NCI-H2081 (cell line): ENCODE measurements around the gene DGCR8.
A peak's percentile ranks its signal among the peaks of the same experiment; 100 is the strongest.

ENCODE experiments used
- DNase-seq, 2 experiments: peaks; one replicate each; lab custom pipeline; 2025; lab: John Stamatoyannopoulos, UW

DGCR8 gene

DNA sequence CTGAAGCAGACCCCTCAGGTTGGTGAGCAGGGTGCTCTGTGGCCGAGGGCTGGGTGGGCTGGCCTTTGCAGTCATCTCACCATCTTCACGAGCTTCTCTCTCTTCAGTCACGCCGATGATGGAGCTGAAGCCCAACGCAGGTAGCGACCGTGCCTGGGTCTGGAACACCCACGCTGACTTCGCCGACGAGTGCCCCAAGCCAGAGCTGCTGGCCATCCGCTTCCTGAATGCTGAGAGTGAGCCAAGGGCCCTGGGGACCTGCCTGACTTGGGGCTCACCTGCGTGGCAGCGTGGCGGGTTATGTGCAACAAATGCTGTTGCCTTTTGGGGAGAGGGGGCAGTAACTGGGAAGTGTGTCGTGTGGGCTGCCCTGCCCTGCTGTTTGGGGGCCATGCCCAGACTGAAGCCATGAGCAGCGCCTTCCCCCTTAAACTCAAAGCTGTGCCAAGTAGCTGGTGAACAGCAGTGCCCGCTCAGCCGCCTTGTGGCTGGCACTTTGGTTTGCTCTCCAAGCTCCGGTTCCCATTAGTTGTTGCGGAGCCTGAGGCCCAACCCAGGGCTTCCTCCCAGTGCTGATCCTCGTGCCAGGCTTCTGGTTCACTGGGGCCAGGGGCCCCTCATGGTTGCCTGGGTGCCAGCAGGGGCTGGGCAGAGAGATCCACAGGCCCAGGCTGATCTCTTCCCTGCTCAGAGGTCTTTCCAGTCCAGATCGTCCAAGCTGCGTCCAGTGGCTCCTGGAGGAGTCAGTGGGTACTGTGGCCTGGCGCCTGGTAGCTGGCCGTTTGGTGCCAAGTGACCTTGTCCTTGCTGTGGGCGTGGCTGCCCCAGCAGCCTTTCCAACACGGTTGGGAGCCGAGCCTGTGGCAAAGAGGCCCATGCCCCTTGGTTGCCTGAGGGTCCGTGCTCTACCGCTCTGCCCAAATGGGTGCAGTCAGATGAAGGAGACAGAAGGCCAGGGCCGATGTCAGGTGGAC is 45.4 kb downstream of the DGCR8 start:
- DNase-seq, result no peak

DNA sequence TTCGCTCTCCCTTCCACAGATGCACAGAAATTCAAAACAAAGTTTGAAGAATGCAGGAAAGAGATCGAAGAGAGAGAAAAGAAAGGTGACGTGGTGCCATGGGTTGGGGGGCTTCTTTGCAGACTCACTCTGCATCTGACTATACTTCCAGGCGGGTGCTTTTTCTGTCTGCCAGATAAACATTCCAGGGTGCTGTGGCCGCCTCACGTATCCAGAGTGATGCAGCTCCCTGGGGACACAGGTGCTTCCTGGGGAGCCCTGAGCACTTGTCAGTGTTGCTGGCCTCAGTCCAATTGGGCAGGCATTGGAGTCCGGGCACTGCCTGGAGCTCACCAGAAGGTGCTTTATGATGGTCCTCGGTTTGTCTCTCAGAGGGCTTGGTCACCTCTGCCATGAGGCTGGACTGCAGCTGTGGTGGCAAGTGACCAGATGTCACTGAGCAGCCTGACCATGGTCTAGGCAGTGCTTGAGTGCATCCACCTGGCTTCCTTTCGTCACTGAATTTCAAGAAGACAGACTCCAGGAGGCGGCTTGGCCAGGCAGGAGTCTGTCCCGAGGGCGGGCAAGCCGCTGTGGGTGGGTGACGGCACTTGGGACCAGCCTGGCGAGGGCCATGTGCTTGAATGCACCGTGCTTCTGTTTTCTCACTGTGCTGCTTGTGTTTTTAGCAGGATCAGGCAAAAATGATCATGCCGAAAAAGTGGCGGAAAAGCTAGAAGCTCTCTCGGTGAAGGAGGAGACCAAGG is 46.4 kb downstream of the DGCR8 start:
- no peak for DNase-seq

DNA sequence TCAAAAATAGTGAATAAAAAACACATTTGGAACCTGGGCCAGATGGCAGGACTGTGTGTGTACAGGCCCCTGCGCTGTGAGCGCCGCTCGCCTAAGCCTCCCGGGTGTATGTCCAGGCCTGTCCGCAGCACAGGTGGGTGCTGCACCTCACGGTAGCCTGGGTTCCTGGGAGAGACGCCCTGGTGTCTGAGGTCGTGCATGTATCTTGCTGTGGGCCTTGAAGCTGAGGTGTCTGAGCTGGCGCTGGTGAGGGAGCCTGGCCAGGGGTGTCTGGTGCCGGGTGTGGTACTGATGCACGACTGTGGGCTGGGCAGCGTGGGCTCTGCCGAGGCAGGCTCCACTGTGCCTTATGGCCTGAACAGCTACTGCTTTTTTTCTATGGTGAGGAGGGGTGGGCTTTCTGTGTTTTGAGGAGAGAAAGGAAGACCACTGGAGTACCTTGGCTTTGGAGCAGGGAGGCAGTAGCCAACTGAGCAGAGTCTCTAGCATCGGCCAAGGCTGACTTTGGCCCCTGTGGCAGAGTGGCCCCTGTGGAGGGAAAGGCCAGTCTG is 47.4 kb downstream of the DGCR8 start:
- no peak for DNase-seq

DNA sequence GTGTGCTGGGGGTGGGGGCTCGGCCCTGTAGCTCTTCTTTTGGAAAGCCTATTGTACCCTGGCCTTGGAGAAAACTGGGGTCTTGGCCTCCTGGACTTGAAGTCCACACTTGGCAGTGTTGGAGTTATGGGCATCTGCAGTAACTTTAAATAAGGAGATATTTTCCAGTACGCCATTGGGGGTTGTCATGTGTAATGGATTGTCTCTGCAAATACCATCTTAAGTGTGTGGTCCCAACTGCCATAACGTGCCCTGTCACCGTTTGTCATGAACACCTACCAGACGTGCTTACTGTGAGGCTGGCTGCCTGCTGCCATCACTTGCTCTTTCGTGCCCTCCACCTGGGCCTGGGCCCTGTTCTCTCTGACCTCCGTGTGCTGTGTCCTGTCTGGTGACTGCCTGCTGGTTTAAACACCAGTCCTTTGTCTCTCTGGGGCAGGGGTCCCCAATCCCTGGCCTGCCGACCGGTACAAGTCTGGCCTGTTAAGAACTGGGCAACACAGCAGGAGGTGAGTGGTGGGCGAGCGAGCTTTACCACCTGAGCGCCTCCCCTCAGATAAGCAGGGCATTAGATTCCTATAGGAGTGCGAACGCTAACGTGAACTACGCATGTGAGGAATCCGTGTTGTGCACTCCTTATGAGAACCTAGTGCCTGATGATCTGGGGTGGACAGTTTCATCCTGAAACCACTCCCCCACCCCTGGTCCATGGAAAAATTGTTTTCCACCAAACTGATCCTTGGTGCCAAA is 48.0 kb downstream of the DGCR8 start:
- no peak for DNase-seq

DNA sequence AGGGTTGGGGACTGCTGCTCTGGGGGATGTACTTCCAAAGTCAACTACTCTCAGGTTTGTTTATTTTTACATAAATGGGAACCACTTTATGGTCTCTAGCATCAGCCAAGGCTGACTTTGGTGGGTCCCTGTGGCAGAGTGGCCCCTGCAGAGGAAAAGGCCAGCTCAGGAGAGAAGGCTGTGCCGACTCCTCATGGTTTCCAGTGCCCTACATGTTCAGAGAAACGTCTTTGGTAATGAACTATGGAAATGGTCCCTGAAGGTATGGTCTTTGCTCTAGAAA is 48.5 kb downstream of the DGCR8 start:
- no peak for DNase-seq

DNA sequence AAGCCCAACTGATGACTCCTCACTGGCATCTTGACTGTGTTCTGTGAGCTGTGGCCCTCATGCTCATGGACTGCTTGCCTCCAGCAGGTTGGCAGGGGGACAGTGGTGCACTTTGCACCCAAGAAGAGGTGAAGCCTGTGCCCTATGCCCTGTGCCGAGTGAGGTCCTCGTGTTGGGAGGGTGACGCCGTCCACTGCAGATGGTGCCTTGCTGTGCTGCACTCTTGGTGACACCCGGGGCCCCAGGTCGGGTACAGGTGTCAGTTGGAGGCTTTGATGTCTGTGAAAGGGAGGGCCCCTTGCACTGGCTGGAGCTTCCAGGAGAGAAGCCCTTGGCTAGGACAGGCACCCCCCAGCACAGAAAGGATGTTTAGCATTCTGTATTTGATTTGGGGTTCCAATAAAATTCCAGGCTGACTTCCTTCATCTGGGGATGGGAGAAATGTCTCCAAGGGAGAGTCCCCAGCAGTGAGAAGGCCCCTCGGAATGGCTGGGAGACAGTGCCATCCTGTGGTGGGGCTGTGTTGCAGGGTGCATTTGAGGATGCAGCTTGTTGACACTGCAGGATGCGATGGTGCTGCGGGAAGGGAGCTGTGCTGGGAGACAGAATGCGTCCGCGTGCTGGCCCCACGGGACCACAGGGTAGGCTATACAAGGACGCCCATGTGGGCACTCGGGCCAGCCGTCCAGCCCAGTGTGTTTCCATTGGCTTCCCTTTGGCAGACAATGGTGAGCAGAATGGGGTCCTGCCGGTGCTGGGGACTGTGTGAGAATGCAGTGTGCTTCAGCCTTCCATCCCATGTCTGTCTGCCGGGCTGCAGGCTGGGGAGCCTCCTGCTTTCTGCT is 49.1 kb downstream of the DGCR8 start:
- peak; percentile 11 to 16 for DNase-seq

DNA sequence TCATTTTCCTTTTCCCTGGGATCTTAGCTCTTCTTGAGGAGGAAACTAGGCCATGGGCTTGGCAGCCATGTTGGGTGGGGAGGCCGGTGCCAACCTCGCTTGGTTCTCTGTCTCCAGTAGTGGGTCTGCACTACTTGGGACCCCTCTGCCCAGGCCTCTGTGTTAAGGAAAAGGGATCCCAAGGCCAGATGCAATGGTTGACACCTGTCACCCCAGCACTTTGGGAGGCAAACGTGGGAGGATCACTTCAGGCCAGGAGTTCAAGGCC is 49.6 kb downstream of the DGCR8 start:
- DNase-seq, result no peak

DNA sequence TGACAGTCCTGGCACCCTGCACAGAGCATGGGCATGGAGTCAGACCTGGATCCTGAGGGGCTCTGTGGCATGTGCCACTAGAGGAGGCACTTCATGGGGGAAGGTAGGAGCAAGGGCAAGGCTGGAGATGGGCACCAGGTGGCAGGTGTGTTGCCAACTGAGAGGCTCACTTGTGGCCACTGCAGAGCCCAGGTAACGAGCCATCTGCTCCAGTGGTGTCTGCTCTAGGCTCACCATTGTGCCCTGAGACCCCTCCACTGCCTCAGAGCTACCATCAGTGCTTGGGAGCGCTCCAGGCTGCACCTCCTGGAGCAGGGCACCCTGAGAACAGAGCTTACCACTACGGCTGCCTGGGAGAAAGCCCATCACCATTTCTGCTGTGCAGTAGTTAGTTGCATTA is 50.3 kb downstream of the DGCR8 start:
- DNase-seq, result peak in 1 of 2 experiments; percentile 25

DNA sequence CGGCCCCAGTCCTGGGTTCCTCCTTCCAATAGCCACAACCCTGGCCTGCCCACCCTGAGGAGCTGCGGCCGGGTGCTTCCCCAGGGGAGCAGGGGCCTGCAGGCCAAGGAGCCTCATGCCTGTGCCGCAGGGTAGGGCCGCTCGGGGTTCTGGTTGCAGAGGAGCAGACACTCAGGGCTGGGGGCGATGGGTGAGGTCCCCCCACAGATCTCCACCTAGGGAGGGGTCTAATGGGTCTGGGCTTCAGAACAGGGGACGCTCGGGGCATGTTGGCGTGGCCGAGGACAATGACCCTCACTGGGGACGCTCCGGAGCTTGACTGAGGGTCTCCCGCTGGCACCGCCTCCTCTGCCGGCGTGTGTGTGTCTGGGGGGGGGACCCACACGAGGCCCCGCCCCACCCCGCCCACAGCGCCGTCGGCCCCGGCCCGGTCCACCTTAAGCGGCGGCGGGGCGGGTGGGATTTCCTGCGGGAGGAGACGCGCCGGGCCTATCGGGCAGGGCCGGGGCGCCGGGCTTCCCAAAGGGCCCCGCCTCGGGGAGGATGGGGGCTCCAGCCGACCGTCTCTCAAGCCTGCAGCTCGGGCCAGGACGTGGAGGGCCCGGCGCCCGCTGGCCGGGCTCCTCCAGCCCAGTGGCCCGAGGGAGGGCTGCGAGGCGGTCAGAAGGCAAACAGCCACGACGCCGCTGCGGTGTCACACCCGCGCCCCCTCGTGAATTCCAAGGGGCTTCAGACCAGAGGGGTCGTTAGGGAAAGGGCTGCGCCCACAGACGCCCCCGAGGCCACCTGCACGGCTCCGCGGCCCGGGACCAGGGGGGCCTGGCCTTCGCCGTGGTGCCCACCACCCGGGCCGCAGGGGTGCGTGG is 50.9 kb downstream of the DGCR8 start:
- peak; percentile 42 to 54 for DNase-seq

DNA sequence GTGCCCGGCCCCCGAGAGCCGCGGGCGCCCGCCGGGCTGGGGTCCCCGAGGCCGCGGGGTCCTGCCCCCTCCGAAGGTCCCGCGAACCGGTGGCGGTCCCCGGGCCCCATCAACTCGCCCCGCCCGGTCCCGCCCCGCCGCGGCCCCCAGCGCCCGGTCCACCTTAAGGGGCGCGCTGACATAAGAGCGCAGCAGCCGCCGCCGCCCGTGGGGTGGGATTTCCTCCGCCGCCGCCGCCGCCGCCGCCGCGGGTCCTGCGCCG is 51.5 kb downstream of the DGCR8 start, which contains the start of gene ZDHHC8:
TSS of gene ZDHHC8 (plus strand) at position 208 of the 262 bp plus-strand sequence. CDS start 144 bp downstream, outside the sequence.
- no peak for DNase-seq

DNA sequence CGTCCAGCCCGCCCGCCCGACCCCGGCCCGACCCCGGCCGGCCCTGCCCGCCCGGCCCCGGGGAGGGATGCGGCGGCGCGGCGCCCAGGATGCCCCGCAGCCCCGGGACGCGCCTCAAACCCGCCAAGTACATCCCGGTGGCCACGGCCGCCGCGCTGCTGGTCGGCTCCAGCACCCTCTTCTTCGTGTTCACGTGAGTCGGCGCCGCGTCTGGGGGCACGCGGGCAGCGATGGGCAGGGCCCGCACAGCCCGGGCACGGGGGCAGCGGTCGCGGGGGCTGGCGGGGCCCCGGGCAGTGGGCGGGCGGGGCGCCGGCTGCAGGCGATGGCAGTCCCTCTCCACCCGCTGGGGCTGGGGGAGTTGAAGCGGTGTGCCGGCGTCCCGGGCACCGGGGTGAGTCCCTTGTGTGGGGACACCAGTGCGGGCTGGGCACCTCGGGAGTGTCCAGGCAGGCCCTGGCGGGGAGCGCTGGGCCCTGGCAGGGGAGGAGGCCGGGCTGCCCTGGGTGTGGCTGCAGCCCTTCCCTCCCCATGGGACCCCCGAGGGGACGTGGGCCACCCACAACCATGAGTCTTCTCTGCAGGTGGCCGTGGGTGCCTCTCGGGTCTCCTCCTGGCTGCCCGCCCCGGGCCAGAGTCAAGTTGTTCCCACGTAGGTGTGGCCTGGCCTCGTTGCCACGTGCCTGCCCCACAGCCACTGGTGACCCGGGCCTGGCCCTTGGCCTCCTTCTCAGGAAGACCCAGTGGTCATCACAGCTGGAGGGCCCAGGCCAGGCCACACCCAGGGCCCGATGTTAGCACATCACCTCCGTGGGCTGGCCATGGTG is 52.0 kb downstream of the DGCR8 start:
- no peak for DNase-seq

DNA sequence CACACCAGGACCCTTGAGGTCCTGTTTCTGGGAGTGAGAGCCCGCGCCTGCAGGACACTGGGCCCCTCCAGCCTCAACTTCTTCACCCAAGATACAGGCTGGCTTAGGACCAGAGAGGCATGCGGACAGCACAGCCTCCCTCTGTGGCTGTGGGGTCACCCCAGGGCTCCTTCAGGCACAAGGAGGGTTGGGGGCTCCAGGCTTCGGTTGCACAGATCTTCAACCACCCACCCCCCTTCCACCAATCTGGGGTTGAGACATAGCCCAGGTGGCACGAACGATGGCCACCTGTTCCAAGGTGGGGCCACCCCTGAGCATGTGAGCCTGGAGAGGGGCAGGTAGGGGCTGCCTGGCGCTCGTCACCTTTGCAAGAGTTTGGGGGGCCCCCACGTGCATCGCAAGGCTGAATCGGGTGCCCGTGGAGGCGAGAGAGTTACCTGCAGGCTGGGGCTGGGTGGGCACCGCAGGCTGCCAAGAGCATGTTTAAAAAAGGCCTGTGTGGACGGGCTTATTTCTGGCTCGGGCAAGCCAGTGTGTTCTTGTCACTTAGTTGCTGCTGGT is 52.7 kb downstream of the DGCR8 start:
- DNase-seq, result no peak

DNA sequence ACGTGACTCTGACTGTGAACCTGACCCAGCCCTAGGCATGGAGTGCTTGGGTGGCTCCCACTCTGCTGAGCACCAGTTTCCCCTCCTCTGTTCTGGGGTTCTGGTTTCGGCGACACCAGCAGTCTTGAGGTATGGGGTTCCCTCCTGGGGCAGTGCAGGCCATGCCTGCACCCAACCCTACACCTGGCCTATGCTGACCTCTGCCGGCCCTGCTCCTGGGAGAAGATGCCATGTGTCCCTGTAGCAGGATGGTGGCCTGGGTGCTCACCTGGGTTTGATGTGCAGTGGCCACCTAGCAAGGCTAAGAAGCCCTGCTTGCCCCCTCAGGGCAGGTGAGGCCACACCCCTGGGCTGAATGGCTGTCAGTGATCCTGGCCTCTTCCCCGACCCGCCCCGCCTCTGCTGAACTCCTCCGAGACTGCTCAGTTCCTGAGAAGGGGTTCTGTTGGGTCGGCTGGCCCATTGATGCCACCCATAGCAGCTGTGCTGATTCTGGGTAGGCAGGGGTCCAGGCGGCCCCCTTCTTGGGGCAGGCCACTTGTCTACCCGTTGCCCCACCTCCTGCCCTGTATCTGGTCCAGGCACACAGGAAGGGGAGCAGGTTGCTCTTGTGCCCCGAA is 54.0 kb downstream of the DGCR8 start:
- DNase-seq, result no peak

DNA sequence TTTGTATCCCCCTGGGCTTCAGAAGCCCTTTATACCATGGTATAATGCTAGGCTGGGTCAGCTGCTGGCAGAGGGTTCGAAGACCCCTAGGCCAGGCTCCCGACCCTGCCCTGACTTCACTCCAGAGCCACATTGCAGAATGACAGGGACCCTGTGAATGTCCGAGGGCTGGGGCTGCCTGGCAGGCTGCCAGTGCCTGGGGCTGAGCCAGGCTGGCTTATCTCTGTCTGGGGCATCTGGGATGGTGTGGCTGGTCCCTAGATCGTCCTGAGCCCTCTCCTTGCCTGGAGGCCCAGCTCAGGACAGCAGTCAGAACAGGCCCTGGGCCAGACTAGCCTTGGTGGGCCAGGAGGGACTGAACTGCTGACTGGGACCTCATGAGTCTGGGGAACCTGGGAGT is 55.2 kb downstream of the DGCR8 start:
- no peak for DNase-seq

DNA sequence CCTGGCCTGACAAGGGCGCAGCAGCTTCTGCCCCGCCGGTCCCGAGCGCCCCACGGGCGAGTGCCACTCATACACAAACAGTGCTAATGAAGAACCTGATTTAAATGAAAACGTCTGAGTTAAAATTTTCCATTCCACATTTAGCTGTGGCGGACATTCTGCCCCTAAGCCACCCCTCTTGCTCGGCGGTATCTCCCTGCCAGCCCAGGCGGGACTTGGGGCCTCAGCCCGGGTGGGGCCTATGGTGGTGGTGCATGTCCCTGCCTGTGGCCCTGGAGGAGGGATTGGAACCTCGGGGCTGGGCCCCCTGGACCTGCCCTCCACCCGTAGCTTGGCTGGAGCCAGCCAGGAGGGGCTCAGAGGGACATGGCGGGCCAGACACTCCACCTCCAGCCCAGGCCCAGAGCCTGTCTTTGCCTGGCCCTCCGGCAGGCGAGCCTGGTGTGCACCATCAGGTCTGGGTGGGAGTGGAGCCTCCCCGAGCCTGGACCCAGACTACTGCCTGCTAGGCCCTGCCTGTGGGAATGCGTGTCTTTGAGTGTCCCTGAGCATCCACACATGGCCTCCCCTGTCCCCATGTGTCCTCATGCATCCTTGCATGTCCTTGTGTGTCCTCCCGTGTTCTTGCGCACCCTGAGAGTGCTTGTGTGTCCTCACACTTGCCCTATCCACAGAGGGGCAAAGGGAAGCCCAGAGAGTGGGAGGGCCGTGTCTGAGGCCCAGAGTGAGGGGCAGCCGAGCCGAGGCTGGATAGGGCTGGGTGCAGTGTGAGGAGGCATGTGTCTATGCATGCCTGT is 56.0 kb downstream of the DGCR8 start:
- DNase-seq, result no peak

DNA sequence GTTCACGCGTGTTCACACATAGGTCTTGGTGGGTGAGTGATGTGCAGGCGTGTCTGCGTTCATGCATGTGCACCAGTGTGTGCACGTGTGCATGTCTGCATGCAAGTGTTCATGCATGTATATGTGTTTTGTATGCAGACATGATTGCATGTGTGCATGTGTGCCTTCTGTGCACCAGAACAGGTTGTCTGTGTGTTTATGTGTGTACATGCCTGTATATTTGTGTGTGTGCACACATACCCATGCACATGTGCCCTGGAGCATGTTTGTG is 56.5 kb downstream of the DGCR8 start:
- no peak for DNase-seq

DNA sequence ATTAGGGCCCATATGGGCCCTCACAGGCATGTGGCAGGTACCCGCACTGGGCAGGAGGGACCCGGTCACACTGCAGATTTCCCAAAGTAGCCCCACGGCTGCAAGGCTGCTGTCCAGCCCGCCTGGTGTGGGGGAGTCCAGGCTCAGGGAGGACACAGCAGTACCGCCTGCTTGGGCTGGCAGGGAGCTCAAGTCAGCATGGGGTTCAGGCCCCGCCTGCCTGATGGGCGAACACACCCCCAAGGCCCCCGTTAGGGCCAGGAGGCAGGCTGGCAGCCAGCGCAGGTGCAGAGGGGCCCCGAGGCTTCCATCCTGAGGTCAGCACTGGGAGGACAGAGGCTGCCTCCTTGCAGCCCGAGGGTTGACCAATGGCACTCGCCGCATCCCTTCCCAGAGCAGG is 57.1 kb downstream of the DGCR8 start:
- no peak for DNase-seq

DNA sequence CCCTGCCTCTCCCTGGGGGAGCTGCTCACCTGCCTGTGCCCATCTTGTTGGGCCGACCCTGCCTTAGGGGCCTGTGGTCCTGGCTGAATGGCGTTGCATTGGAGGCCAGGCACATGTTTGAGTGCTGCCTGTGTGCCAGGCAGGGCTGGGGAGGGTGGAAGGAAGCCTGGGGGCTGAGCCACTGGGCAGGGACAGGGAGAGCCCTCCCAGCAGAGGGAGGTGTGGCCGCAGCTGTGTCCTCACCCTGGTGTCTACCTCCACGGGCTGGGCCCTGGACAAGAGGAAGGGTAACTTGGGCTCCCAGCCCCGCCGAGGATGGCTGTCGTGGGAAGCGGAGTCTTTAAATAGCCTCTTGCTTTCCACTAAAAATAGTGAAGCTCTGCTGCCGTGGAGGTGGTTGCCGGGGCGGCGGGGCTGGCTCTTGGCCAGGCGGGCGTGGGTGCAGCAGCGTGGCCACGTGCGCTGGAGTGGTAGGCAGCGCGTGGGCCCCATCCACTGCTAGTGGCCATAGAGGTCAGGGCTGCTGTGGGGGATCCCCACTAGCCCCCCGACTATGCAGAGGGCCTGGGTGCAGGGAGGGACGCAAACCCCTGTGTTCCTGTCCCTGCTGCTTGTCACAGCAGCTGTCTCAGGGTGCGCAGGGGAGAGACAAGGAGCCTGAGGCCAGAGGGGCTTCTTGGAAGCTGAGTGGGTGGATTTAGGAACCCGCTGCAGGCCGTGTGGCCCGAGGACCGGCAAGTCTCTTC is 57.8 kb downstream of the DGCR8 start:
- no peak for DNase-seq
